GM18502 (cell line): Measurements from ENCODE around the gene PYGO2.
"Not testable (repeated sequence)": the region's sequence is repeated elsewhere in the genome, so short reads cannot be mapped to it uniquely, and the experiment has no call there.

Experiments used
- ATAC-seq: cut with Tn5 transposase; IDR thresholded peaks from one replicate; pipeline ENCODE4 v1.9.1; 2021; ENCODE audit warnings: mild to moderate bottlenecking; ENCODE audit not compliant: unreplicated experiment, poor library complexity

The PYGO2 gene

DNA sequence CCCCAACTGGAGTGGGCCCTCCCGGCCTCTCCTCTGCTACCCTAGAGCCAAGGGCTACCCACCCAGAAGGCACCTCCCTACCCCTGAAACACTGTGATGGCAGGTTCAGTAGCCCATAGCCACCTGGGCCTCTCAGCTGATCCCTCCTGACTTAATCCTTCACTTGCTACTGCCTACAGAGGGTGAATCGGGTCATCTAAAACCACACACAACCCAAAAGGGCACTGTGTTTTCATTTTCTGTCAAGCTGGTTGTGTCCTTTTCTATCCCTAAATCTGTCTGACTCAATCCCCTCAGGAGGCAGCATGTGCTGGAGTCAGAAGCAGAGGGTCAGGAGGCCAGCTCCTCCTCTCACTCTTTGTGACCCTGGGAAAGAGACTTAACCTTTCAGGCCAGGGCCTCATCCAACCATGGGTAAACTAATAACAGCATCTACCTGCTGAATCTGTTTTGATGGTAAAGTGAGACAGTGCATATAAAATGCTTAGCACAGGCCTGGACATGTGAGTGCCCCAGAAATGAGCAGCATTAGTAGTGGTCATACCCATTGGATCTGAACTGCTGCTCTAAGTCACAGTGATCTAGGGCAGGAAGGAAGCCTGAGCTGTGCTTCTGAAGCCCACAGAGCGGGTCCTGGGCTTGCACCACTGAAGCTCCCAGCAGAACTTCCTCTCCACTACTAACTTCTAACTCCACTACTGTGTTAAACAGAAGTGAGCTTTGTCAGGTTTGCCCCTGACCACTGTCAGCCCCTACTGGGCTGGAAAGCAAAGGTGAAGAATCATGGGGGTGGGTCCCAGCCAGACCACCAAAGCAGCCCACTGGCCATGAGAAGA lies 36.0 kb downstream of the PYGO2 start:
- no peak for ATAC-seq

DNA sequence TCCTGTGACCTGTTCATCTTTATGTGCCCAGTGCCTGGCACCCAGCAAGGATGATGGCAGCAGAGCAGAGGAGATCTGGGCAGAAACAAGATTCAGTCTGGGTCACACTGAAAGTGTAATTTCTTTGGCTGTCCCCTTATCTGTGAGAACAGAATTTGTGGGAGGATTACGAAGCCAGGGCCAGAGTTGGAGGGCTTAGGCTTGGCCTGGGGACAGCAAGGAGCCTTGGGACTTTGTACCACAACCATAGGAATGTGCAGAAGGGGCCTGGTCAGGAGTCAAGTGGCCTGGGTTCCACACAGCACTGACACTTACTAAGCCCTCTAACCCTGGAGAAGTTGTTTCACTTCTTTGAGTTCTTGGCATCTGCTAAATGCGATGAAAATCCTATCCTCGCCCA lies 37.9 kb downstream of the PYGO2 start:
- ATAC-seq = no peak

DNA sequence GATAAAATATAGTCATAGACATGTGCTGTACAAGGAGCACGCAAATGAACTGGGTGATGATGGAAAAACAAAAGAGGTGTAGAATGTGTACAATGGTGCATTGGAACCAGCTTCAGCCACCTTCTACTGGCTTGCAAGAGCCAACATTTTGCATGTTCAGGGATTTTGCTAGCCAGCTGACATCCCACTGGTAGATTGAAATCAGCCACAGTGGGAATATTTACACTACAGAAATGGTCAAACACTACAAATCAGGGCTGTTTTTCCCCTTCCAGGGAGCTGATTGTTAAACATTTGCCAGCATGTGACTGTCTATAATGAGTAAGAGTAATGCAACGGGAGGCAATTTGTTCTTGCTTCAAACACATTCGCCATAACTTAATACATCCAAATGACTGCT lies 48.3 kb downstream of the PYGO2 start:
- ATAC-seq = no peak

DNA sequence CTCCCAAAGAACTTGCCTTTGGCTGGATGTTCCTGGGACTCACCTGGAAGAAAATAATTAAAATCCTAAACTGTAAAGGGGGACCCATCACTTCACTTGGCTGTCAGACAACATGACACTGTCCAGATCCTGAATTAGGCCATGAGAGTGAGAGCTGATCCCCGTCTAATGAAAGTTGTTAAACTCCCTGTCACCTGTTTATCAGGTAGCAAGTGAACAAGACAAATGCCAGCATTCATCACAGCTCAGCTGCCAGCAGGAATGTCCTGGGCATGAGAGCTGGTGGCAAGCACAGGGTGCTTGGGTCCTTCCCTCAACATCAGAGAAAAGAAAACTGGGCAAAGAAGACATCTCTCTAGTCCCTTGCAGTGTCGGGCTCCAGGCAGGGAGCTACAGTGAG lies 48.8 kb downstream of the PYGO2 start:
- no peak for ATAC-seq

DNA sequence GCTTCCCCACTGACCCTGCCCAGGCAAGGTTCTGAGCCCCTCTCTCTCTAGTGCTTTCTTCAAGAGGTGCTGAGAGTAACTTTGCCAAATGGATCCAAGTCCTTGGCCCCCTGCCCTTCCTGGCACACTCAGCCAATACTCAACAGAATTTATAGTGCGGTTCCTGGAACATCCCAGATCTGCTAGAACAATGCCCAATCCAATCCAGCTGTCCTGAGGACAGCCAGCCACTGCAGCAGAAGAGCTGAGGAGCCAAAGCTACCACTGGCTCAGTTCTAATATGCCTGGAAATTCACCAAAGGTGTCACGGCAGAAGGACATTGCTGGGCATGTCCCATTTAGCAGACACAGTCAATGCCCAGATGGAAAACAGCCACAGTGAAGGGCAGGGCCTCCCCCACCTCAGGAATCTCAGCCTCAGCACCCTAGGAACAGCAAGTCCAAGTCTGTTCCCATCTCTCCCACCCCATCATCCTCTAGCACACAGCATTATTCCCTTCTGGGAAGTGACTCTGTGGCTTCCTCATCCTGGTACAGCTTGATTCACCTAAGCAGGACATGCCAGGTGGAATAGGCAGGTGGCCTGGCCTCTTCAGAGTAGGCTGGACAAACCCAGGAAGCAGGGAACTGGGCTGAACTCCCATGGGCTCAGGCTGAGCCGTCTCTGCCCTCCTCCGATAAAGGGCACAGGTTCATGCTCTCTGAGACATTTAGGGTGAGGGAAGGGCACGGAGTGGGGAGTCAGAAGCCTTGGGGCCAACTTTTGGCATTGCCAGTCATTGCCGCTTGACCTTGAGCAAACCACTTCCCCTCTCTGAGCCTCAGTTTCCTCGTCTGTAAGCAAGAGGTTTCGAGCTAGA lies 49.7 kb downstream of the PYGO2 start:
- ATAC-seq = no peak

DNA sequence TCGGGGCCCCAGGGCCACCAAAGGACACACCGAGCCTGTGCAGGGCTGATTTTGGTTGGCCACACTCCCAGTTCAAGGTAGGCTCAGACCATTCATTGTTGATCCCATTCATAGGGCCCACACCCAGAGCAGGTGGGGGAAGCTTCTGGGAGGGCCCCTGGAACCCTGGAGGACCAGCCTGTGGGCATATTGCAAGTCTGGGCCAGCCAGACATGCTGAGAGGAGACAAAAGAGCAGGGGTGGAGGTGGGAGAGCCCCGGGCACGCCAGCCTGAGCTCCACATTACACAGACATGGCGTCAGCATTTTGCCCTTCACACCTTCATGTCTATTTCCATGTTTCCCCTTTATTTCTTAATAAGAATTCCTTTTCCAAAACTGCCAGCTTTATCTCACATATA lies 50.7 kb downstream of the PYGO2 start:
- no peak for ATAC-seq

DNA sequence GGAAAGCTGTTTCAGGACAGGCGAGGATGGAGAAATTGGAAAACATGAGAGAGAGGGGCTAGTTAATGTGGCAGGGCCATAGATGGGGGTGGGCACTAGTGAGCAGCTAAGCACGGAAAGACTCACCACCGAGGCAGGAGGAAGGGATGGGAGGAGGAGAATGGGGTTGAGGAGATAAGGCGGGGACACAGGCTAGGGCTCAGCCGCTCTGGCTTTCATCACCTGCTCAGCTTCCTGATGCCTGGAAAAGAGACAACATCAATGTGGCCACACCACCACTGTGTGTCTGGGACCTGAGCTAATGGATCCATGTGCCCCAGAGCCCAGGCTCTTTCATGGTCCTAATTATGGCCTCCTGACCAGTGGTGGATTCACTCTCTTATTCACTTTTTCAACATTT lies 52.6 kb downstream of the PYGO2 start:
- ATAC-seq = no peak

DNA sequence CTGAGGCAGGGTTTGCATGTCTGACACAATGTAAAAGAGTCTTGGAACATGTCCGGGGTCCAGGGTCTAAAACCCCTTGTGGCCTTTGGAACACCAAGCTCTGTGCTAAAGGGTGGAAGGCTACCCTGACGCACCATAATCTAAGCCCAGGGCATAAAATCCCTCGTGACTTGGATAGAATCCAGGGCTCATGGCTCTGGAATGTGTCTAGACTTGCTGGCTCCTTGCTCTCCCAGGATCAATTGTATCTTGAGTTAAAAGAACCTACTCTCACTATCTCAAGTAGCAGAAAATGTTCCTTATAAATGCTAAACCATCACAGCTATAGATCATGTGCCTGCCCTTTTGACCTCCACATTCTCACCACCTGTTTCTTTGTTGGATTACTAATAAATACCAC lies 53.5 kb downstream of the PYGO2 start:
- not testable (repeated sequence) for ATAC-seq
